Kasumi-1 (cell line): Measurements from ENCODE around the gene FSHR.

Source experiments
- DNase-seq, 2 experiments: peaks; one replicate each; lab custom pipeline; 2025; lab: John Stamatoyannopoulos, UW

Gene FSHR

GRCh38 chr2:49154140-49154539 is at the start of gene FSHR:
TSS of gene FSHR (minus strand) at chr2:49154515. CDS start at chr2:49154417, 98 bp downstream.
- DNase-seq = no peak

GRCh38 chr2:49199266-49199665 is 45.0 kb upstream of the FSHR start:
- DNase-seq = no peak

- no peak for DNase-seq
Measured at GRCh38 chr2:49194701-49195100, 40.4 kb upstream of the FSHR start.

- DNase-seq = no peak
Measured at GRCh38 chr2:49192036-49192435, 37.7 kb upstream of the FSHR start.

- DNase-seq = no peak
Measured at GRCh38 chr2:49189512-49190225, 35.4 kb upstream of the FSHR start.

GRCh38 chr2:49186050-49186648 is 31.8 kb upstream of the FSHR start:
- DNase-seq = no peak

GRCh38 chr2:49178656-49179055 is 24.3 kb upstream of the FSHR start:
- DNase-seq = no peak

- DNase-seq = no peak
Measured at GRCh38 chr2:49177194-49177593, 22.9 kb upstream of the FSHR start.

- no peak for DNase-seq
Measured at GRCh38 chr2:49175831-49176230, 21.5 kb upstream of the FSHR start.

- no peak for DNase-seq
Measured at GRCh38 chr2:49174750-49175149, 20.4 kb upstream of the FSHR start.

GRCh38 chr2:49167131-49167530 is 12.8 kb upstream of the FSHR start:
- no peak for DNase-seq

- DNase-seq = no peak
Measured at GRCh38 chr2:49165662-49166061, 11.3 kb upstream of the FSHR start.

- no peak for DNase-seq
Measured at GRCh38 chr2:49164729-49165128, 10.4 kb upstream of the FSHR start.

GRCh38 chr2:49162151-49162550 is 7.8 kb upstream of the FSHR start:
- no peak for DNase-seq

GRCh38 chr2:49154891-49155290 is 576 bp upstream of the FSHR start:
- no peak for DNase-seq

- no peak for DNase-seq
Measured at GRCh38 chr2:49153252-49153651, 1.1 kb downstream of the FSHR start.

- DNase-seq = no peak
Measured at GRCh38 chr2:49152824-49153223, 1.5 kb downstream of the FSHR start.

- DNase-seq = no peak
Measured at GRCh38 chr2:49146401-49146800, 7.9 kb downstream of the FSHR start.

GRCh38 chr2:49131801-49132200 is 22.5 kb downstream of the FSHR start:
- DNase-seq = no peak

- DNase-seq = no peak
Measured at GRCh38 chr2:49129034-49129433, 25.3 kb downstream of the FSHR start.

GRCh38 chr2:49123600-49123999 is 30.7 kb downstream of the FSHR start:
- no peak for DNase-seq

GRCh38 chr2:49122107-49122506 is 32.2 kb downstream of the FSHR start:
- no peak for DNase-seq

- no peak for DNase-seq
Measured at GRCh38 chr2:49113046-49113445, 41.3 kb downstream of the FSHR start.

- DNase-seq = no peak
Measured at GRCh38 chr2:49111456-49111855, 42.9 kb downstream of the FSHR start.
